ENCODE data around the gene THSD1.
"Not testable (repeated sequence)": the region's sequence is repeated elsewhere in the genome, so short reads cannot be mapped to it uniquely, and the experiment has no call there.

DNA sequence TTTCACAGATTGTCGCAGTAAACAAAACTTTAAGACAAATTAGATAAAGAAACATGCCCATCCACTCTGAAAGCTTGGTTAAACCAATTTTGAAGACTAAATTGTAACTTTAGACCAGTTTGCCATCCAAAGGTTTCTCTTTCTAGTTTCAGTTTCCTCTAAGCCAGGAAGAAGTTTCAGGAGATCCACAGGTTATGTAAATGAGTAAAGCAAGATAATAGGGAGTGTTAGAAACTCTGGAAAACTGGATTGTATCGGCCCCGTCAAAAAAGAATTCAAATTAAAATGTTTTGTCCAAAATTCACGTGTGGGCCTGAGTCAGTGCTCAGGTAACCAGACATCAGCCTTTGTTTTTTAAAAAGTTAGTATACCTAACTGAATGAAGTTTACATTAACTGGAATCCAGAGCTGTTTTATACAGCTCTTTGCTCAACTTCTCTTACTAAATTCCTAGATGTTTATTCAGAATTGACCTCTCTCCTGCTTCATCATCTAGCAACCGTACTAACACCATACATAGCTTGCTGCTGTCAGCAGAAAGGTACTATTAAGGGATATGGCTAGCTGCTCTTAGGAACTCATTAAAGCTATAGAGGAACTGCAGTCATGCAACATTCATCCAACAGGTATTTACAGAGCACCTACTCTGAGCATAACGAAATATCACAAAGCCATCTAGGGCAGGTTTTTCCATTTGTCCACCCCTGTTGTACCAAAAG lies 43.6 kb downstream of the THSD1 start:
- TF ChIP-seq, protein P1, sequence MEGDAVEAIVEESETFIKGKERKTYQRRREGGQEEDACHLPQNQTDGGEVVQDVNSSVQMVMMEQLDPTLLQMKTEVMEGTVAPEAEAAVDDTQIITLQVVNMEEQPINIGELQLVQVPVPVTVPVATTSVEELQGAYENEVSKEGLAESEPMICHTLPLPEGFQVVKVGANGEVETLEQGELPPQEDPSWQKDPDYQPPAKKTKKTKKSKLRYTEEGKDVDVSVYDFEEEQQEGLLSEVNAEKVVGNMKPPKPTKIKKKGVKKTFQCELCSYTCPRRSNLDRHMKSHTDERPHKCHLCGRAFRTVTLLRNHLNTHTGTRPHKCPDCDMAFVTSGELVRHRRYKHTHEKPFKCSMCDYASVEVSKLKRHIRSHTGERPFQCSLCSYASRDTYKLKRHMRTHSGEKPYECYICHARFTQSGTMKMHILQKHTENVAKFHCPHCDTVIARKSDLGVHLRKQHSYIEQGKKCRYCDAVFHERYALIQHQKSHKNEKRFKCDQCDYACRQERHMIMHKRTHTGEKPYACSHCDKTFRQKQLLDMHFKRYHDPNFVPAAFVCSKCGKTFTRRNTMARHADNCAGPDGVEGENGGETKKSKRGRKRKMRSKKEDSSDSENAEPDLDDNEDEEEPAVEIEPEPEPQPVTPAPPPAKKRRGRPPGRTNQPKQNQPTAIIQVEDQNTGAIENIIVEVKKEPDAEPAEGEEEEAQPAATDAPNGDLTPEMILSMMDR (IDR thresholded peaks at IDR 0.05 in 4 of 5, conservative IDR thresholded peaks at IDR 0.05 in 1 of 5) = not testable (repeated sequence)
- not testable (repeated sequence) for TF ChIP-seq POLR2A (IDR thresholded peaks at IDR 0.05)
